GM11168 (cell line): ENCODE measurements around the gene C6orf136.
"Not testable (repeated sequence)": the region's sequence is repeated elsewhere in the genome, so short reads cannot be mapped to it uniquely, and the experiment has no call there.

Experiments
- in situ Hi-C: fragments of 300-500 bp; cut with MboI; formaldehyde crosslinking; loops from one replicate; pipeline ENCODE4 v1.12.0; 2022; ENCODE audit warnings: low sequenced_read_pairs; ENCODE audit not compliant: unreplicated experiment

C6orf136 gene

GRCh38 chr6:30646450-30647241, at the start of gene C6orf136:
C6orf136 (plus strand) TSS chr6:30647133; CDS start chr6:30647232, 99 bp downstream.
- in situ Hi-C loops: no loop called here

GRCh38 chr6:30597315-30598144, 49.4 kb upstream of the C6orf136 start:
- in situ Hi-C loops: not testable (repeated sequence)

- in situ Hi-C loops: no loop called here
These were observed 47.9 kb upstream of the C6orf136 start for GRCh38 chr6:30598912-30599624.

- in situ Hi-C loops: no loop called here
These were observed 47.2 kb upstream of the C6orf136 start for GRCh38 chr6:30599625-30600324.

GRCh38 chr6:30600451-30600961, 46.4 kb upstream of the C6orf136 start:
- in situ Hi-C loops: no loop called here

GRCh38 chr6:30601436-30601814, 45.5 kb upstream of the C6orf136 start:
- in situ Hi-C loops: no loop called here

GRCh38 chr6:30601815-30602641, 44.9 kb upstream of the C6orf136 start:
- in situ Hi-C loops: no loop called here

- in situ Hi-C loops: no loop called here
These were observed 43.0 kb upstream of the C6orf136 start for GRCh38 chr6:30603961-30604360.

GRCh38 chr6:30610065-30610464, 36.9 kb upstream of the C6orf136 start:
- in situ Hi-C loops: no loop called here

GRCh38 chr6:30611150-30611855, 35.6 kb upstream of the C6orf136 start:
- in situ Hi-C loops: no loop called here

- in situ Hi-C loops: no loop called here
These were observed 35.1 kb upstream of the C6orf136 start for GRCh38 chr6:30611856-30612194.

- in situ Hi-C loops: no loop called here
These were observed 34.7 kb upstream of the C6orf136 start for GRCh38 chr6:30612213-30612612.

GRCh38 chr6:30612687-30613248, 34.2 kb upstream of the C6orf136 start:
- in situ Hi-C loops: no loop called here

GRCh38 chr6:30613251-30614043, 33.5 kb upstream of the C6orf136 start:
- in situ Hi-C loops: no loop called here

GRCh38 chr6:30614044-30614842, 32.7 kb upstream of the C6orf136 start:
- in situ Hi-C loops: no loop called here

GRCh38 chr6:30614843-30615218, 32.1 kb upstream of the C6orf136 start:
- in situ Hi-C loops: no loop called here
